HepG2 (cell line): ENCODE data around the gene MACROD2. TPM values are rescaled to one million over a fixed set of nuclear protein-coding genes. Genes with fewer than 3 reads are reported as not detected.

Experiments used
- ATAC-seq: fragments of 200-7000 bp; cut with Tn5 transposase; 3 replicates; pipeline ENCODE4 v1.9.1; 2020; ENCODE audit warnings: mild to moderate bottlenecking, moderate library complexity
- BruUV-seq: library from RNA; stranded (reverse); fragments of 400-500 nt; replicated peaks from 2 replicates; lab custom pipeline; 2021; lab: Mats Ljungman, UMichigan
- CTCF ChIA-PET: fragments of 300-600 bp; formaldehyde crosslinking; extraction: SDS; loops from one replicate; lab custom pipeline; 2021; ENCODE audit warnings: low total read pairs, inconsistent platforms, low intra/inter-chr PET ratio; lab: Yijun Ruan, JAX
- POLR2A ChIA-PET: fragments of 350-600 bp; sonication (Branson Sonifier 250); formaldehyde crosslinking; loops from one replicate; lab custom pipeline; 2020; ENCODE audit warnings: antibody characterized with exemption, inconsistent platforms; lab: Yijun Ruan, JAX
- DNase-seq: peaks from one replicate; pipeline ENCODE4 v3.0.0-alpha.2; 2015; ENCODE audit warnings: low spot score
- FAIRE-seq: peaks from 3 replicates; lab custom pipeline; 2011; peaks lifted over from hg19 to GRCh38; lab: Jason Lieb, UNC
- H2AFZ ChIP-seq: one replicate; pipeline ENCODE4 v1.6.1; 2011; ENCODE audit warnings: low read length, inconsistent platforms
- H3K27ac ChIP-seq: fragments of 300-600 bp; 3 replicates; pipeline ENCODE4 v1.8.0; 2011; ENCODE audit warnings: mixed run types, mild to moderate bottlenecking, mixed read lengths, low read length, inconsistent platforms; ENCODE audit not compliant: insufficient read depth; ENCODE audit errors: extremely low read length
- H3K27me3 ChIP-seq, 2 experiments: fragments of 200-600 bp in 1 of 2; 2 replicates in 1 of 2; 3 replicates in 1 of 2; pipeline versions ENCODE4 v1.6.0 to v1.8.0; 2011; ENCODE audit warnings: low read length in 2 of 2, mild to moderate bottlenecking in 2 of 2, moderate library complexity in 2 of 2, inconsistent platforms in 1 of 2; ENCODE audit not compliant: insufficient read depth in 2 of 2, control insufficient read depth in 1 of 2
- H3K36me3 ChIP-seq, 2 experiments: fragments of 200-600 bp in 1 of 2; replicated peaks in 1 of 2; 2 replicates in 1 of 2; 3 replicates in 1 of 2; pipeline versions ENCODE4 v1.5.1 to v1.8.0; 2011; ENCODE audit warnings: low read length in 2 of 2, inconsistent platforms in 1 of 2; ENCODE audit not compliant: insufficient read depth in 2 of 2, control insufficient read depth in 1 of 2
- H3K4me1 ChIP-seq: 2 replicates; pipeline ENCODE4 v1.5.1; 2012; ENCODE audit warnings: low read length, inconsistent platforms; ENCODE audit not compliant: insufficient read depth
- H3K4me2 ChIP-seq: 2 replicates; pipeline ENCODE4 v1.6.0; 2011; ENCODE audit warnings: low read depth, low read length, inconsistent platforms
- H3K4me3 ChIP-seq, 3 experiments: fragments of 200-600 bp in 1 of 3; sonication (generic), shearing (Covaris generic) in 1 of 3; replicated peaks in 1 of 3; 2 replicates each; pipeline ENCODE4 v1.5.1; 2011 to 2016; ENCODE audit warnings: low read length in 3 of 3, inconsistent platforms in 2 of 3, low read depth in 2 of 3, mild to moderate bottlenecking in 2 of 3, control low read depth in 1 of 3, mixed read lengths in 1 of 3; ENCODE audit not compliant: insufficient read depth in 1 of 3
- H3K79me2 ChIP-seq: one replicate; pipeline ENCODE4 v1.6.1; 2011; ENCODE audit warnings: low read length, inconsistent platforms; ENCODE audit not compliant: insufficient read depth
- H3K9ac ChIP-seq: 2 replicates; pipeline ENCODE4 v1.6.0; 2011; ENCODE audit warnings: mild to moderate bottlenecking, low read depth, low read length, inconsistent platforms; ENCODE audit not compliant: insufficient read depth
- H3K9me3 ChIP-seq: 2 replicates; pipeline ENCODE4 v1.5.1; 2012; ENCODE audit warnings: mild to moderate bottlenecking, low read length
- H4K20me1 ChIP-seq: 2 replicates; pipeline ENCODE4 v1.6.0; 2011; ENCODE audit warnings: inconsistent platforms, mild to moderate bottlenecking, low read length, moderate library complexity; ENCODE audit not compliant: insufficient read depth
- EP300 ChIP-seq, 3 experiments: sonication (generic) in 1 of 3; formaldehyde crosslinking in 1 of 3; IDR thresholded peaks; 2 replicates each; pipeline versions ENCODE4 v1.5.1 to v1.6.1; 2011 to 2020; ENCODE audit warnings: low read depth in 2 of 3, low read length in 2 of 3, borderline replicate concordance in 1 of 3, improper control_type of control experiment in 1 of 3, mild to moderate bottlenecking in 1 of 3, missing genetic modification reagents in 1 of 3, moderate library complexity in 1 of 3
- FIP1L1 ChIP-seq: fragments of 200-400 bp; formaldehyde crosslinking; IDR thresholded peaks from 2 replicates; pipeline ENCODE4 v1.6.1; 2018; ENCODE audit warnings: low read depth, mild to moderate bottlenecking, low read length, moderate library complexity, borderline replicate concordance; ENCODE audit not compliant: insufficient read depth
- FOXA1 ChIP-seq, 2 experiments: fragments of 450-650 bp in 1 of 2; sonication (generic) in 1 of 2; formaldehyde crosslinking in 1 of 2; IDR thresholded peaks; 2 replicates each; pipeline versions ENCODE4 v1.4.0 to v1.6.1; 2016 to 2020; ENCODE audit warnings: missing genetic modification reagents in 1 of 2
- GABPA ChIP-seq, 2 experiments: IDR thresholded peaks; 2 replicates each; pipeline ENCODE4 v1.6.1; 2011 to 2016; ENCODE audit warnings: low read depth in 2 of 2, low read length in 1 of 2, missing biosample characterization in 1 of 2, missing genetic modification characterization in 1 of 2
- KDM1A ChIP-seq: IDR thresholded peaks from 2 replicates; pipeline ENCODE4 v1.6.1; 2016; ENCODE audit warnings: missing compliant biosample characterization
- MAFK ChIP-seq, 2 experiments: IDR thresholded peaks in 1 of 2; conservative IDR thresholded peaks in 1 of 2; 2 replicates each; pipeline ENCODE4 v1.6.1; 2011; ENCODE audit warnings: improper control_type of control experiment in 2 of 2, low read length in 2 of 2
- MED1 ChIP-seq: sonication (generic); formaldehyde crosslinking; IDR thresholded peaks from 2 replicates; pipeline ENCODE4 v1.4.0; 2020; ENCODE audit warnings: missing genetic modification reagents
- MIER2 ChIP-seq: IDR thresholded peaks from 2 replicates; pipeline ENCODE4 v1.6.1; 2016; ENCODE audit warnings: missing biosample characterization, missing genetic modification reagents
- PLSCR1 ChIP-seq: sonication (generic); formaldehyde crosslinking; IDR thresholded peaks from 2 replicates; pipeline ENCODE4 v1.5.0; 2020; ENCODE audit warnings: missing genetic modification reagents, mild to moderate bottlenecking, borderline replicate concordance
- SUZ12 ChIP-seq: fragments of 150-350 bp; IDR thresholded peaks from 2 replicates; pipeline ENCODE4 v1.6.1; 2014; ENCODE audit warnings: low read depth, low read length
- ZFY ChIP-seq: sonication (generic); formaldehyde crosslinking; IDR thresholded peaks from 2 replicates; pipeline ENCODE4 v1.4.0; 2020; ENCODE audit warnings: missing genetic modification reagents
- ZNF597 ChIP-seq: sonication (generic); formaldehyde crosslinking; IDR thresholded peaks from 2 replicates; pipeline ENCODE4 v1.5.0; 2020; ENCODE audit warnings: missing genetic modification reagents
- ZNF644 ChIP-seq: IDR thresholded peaks from 2 replicates; pipeline ENCODE4 v1.6.1; 2016; ENCODE audit warnings: low read depth
- ZNF749 ChIP-seq: sonication (generic); formaldehyde crosslinking; IDR thresholded peaks from 2 replicates; pipeline ENCODE4 v1.8.0; 2022; ENCODE audit warnings: mild to moderate bottlenecking, missing genetic modification reagents, moderate library complexity, borderline replicate concordance
- ZNF782 ChIP-seq: sonication (generic); formaldehyde crosslinking; IDR thresholded peaks from 2 replicates; pipeline ENCODE4 v1.4.0; 2020; ENCODE audit warnings: missing genetic modification reagents, mild to moderate bottlenecking, borderline replicate concordance
- WGBS: methylation state at CpG from one replicate; pipeline ENCODE4 v1.1.6; 2017; ENCODE audit warnings: low lambda C conversion rate; 5-methylcytosine and 5-hydroxymethylcytosine counted together
- in situ Hi-C: cut with HindIII; loops from 2 replicates; pipeline ENCODE4 v1.10.0; 2017; ENCODE audit warnings: low pct_unique_long_range_greater_than_20kb; ENCODE audit not compliant: extremely low pct_ligation_motif_present
- intact Hi-C: fragments of 100-400 bp; cut with micrococcal nuclease; formaldehyde crosslinking; loops from one replicate; pipeline ENCODE4 v1.10.0; 2022; ENCODE audit not compliant: unreplicated experiment
- polyA plus RNA-seq, 8 experiments: library from polyadenylated mRNA; depleted of rRNA in 3 of 8; stranded (reverse) in 7 of 8; unstranded in 1 of 8; fragments of >200 nt; fragmentation: Illumina TruSeq in 4 of 8; extraction: Trizol in 4 of 8; gene quantifications; 2 replicates each; pipeline versions ENCODE4 v1.2.1 to v1.2.3, GENCODE V29; 2011 to 2016; ENCODE audit warnings: low read depth in 4 of 8, missing spikeins in 1 of 8, mixed read lengths in 1 of 8; ENCODE audit not compliant: insufficient read depth in 1 of 8
- total RNA-seq, 5 experiments: library from RNA; depleted of rRNA; stranded (reverse); fragments of >200 nt; fragmentation: Illumina TruSeq; extraction: Trizol; gene quantifications; 2 replicates each; pipeline ENCODE4 v1.2.3, GENCODE V29; 2016; ENCODE audit warnings: low read depth in 1 of 5

MACROD2 gene
- total and polyA plus RNA-seq, 2 of the 13 experiments (the other 11 are each of a cell fraction or from before 2014, with no cell fraction given) = 0.13 to 0.51 TPM

- WGBS = 2% methylated on average over 3 of the region's 3 CpGs
- H4K20me1 ChIP-seq = no peaks in the 10 kb centered on the region
- no peak for FAIRE-seq
- CTCF ChIA-PET = no interaction called here
- in situ Hi-C loops = no loop called here
- H3K4me2 ChIP-seq = no peak overlapping the region; the same call in 1 of the 2 replicates
- BruUV-seq = no TSS peak
- no peak overlapping the region for H3K4me3 ChIP-seq
- H3K9ac ChIP-seq = no peak overlapping the region
- no peak for TF ChIP-seq KDM1A (CRISPR knock-in tag)
- TF ChIP-seq EP300 (IDR thresholded peaks at IDR 0.05; ENCODE audit: low read depth in 2 of 2, low read length in 2 of 2) = peak in 1 of 2 experiments; percentile 48; a peak in 1 of 4 replicates
- TF ChIP-seq EP300 (CRISPR knock-in tag; IDR thresholded peaks at IDR 0.05; ENCODE audit: borderline replicate concordance) = no peak
- TF ChIP-seq, all 625 proteins: peak for 1
- Histone ChIP-seq H3K27me3 (no peaks in the 10 kb centered on the region), H3K27ac (no peak overlapping the region), H2AFZ (no peak overlapping the region), H3K36me3 (no peaks in the 10 kb centered on the region), H3K79me2 (no peaks in the 10 kb centered on the region), H3K9me3 (no peaks in the 10 kb centered on the region), H3K4me1 (peaks cover 23% of the 10 kb centered on the region)
- intact Hi-C loops = no loop called here
- peak; percentile 20 for DNase-seq
- ATAC-seq = no peak
- POLR2A ChIA-PET = interaction anchor here (1.3 to 2.0 kb wide), 2 partner anchors 28 to 34 kb away, joined by 6 to 11 read pairs; no protein-coding TSS in a partner anchor
Measured at GRCh38 chr20:14951707-14952418, 956.5 kb downstream of the MACROD2 start.

DNA sequence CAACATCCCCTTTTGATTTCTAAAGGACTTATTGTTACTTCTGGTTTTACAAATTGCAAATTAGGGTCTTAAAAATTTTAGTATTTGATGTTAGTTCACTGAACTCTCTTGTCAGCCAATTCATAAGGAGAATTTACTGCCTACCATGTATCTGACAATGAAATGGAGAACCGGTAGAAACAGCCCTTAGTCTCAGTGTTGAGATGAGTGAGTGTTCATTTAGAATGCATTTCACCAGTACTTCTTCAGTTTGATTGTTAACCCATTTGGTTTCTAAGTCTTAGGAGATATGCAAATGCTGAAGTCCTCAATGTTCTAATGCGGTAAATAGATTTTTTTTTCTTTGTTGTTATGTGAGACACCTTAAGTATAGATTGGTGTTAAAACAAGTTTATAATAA lies 958.4 kb downstream of the MACROD2 start:
- FAIRE-seq = no peak
- peaks cover 23% of the 10 kb centered on the region for H3K4me1 ChIP-seq
- H3K27me3 ChIP-seq = no peaks in the 10 kb centered on the region
- H3K4me2 ChIP-seq = no peak overlapping the region
- CTCF ChIA-PET = no interaction called here
- WGBS = 85% methylated on average over 2 of the region's 2 CpGs
- H3K4me3 ChIP-seq = no peak overlapping the region
- no peaks in the 10 kb centered on the region for H3K9me3 ChIP-seq
- no peak for DNase-seq
- no peaks in the 10 kb centered on the region for H4K20me1 ChIP-seq
- no peaks in the 10 kb centered on the region for H3K36me3 ChIP-seq
- intact Hi-C loops = no loop called here
- in situ Hi-C loops = no loop called here
- H3K9ac ChIP-seq = no peak overlapping the region
- POLR2A ChIA-PET = no interaction called here
- no peaks in the 10 kb centered on the region for H3K79me2 ChIP-seq
- H2AFZ ChIP-seq = no peak overlapping the region
- ATAC-seq = peak; percentile 41; the same call in 1 of the 3 replicates
- H3K27ac ChIP-seq = no peak overlapping the region
- BruUV-seq = no TSS peak
- TF ChIP-seq FOXA1 (IDR thresholded peaks at IDR 0.05) (no peak), FOXA1 (CRISPR knock-in tag; IDR thresholded peaks at IDR 0.05) (no peak), MIER2 (CRISPR knock-in tag) (no peak), MED1 (no peak), MAFK (conservative IDR thresholded peaks at IDR 0.05 in 1 of 2, IDR thresholded peaks at IDR 0.05 in 1 of 2; ENCODE audit: low read length in 2 of 2) (no peak), GABPA (IDR thresholded peaks at IDR 0.05; ENCODE audit: low read depth, low read length) (no peak), GABPA (CRISPR knock-in tag; IDR thresholded peaks at IDR 0.05; ENCODE audit: low read depth) (no peak), ZNF597 (no peak), ZNF644 (CRISPR knock-in tag) (no peak), FIP1L1 (no peak), ZNF782 (CRISPR knock-in tag) (no peak), PLSCR1 (CRISPR knock-in tag) (no peak), SUZ12 (no peak), ZFY (CRISPR knock-in tag) (no peak), ZNF749 (CRISPR knock-in tag) (no peak)
